GM21723 (cell line): ENCODE measurements around the gene CUL3.
"Not testable (repeated sequence)": the region's sequence is repeated elsewhere in the genome, so short reads cannot be mapped to it uniquely, and the experiment has no call there.

Experiments used
- ATAC-seq: cut with Tn5 transposase; IDR thresholded peaks from one replicate; pipeline ENCODE4 v1.9.1; 2021; ENCODE audit warnings: mild to moderate bottlenecking, moderate library complexity; ENCODE audit not compliant: unreplicated experiment

The CUL3 gene

GRCh38 chr2:224485081-224486014 lies 99.8 kb downstream of the CUL3 start:
- not testable (repeated sequence) for ATAC-seq

- no peak for ATAC-seq
These were observed 105.3 kb downstream of the CUL3 start for GRCh38 chr2:224479826-224480225.

GRCh38 chr2:224472827-224473226 lies 112.3 kb downstream of the CUL3 start:
- ATAC-seq = no peak

- no peak for ATAC-seq
These were observed 113.0 kb downstream of the CUL3 start for GRCh38 chr2:224472137-224472536.

GRCh38 chr2:224469374-224469964 lies 115.7 kb downstream of the CUL3 start:
- no peak for ATAC-seq

- ATAC-seq = no peak
These were observed 118.8 kb downstream of the CUL3 start for GRCh38 chr2:224466304-224466895.

- no peak for ATAC-seq
These were observed 123.8 kb downstream of the CUL3 start for GRCh38 chr2:224461391-224461790.

GRCh38 chr2:224457408-224458096 lies 127.6 kb downstream of the CUL3 start:
- no peak for ATAC-seq

- no peak for ATAC-seq
These were observed 131.3 kb downstream of the CUL3 start for GRCh38 chr2:224453892-224454291.

GRCh38 chr2:224449212-224450147 lies 135.7 kb downstream of the CUL3 start:
- no peak for ATAC-seq

- no peak for ATAC-seq
These were observed 136.9 kb downstream of the CUL3 start for GRCh38 chr2:224448236-224448635.

- ATAC-seq = no peak
These were observed 140.4 kb downstream of the CUL3 start for GRCh38 chr2:224444783-224445182.

GRCh38 chr2:224444021-224444420 lies 141.1 kb downstream of the CUL3 start:
- no peak for ATAC-seq

- peak; percentile 55 for ATAC-seq
These were observed 142.8 kb downstream of the CUL3 start for GRCh38 chr2:224442071-224442967.

- ATAC-seq = no peak
These were observed 144.2 kb downstream of the CUL3 start for GRCh38 chr2:224440988-224441387.

- ATAC-seq = no peak
These were observed 146.4 kb downstream of the CUL3 start for GRCh38 chr2:224438726-224439125.

- no peak for ATAC-seq
These were observed 148.5 kb downstream of the CUL3 start for GRCh38 chr2:224436634-224437033.

GRCh38 chr2:224434618-224435017 lies 150.5 kb downstream of the CUL3 start:
- no peak for ATAC-seq

- ATAC-seq = no peak
These were observed 151.7 kb downstream of the CUL3 start for GRCh38 chr2:224433442-224433841.
